Parathyroid adenoma (tissue), 2 donors: ENCODE data around the gene ERC1.

Experiments
- H2AFZ ChIP-seq: fragments of 300-600 bp; sonication (generic); one replicate; pipeline ENCODE4 v1.7.0; 2017; ENCODE audit warnings: antibody characterized with exemption, mild to moderate bottlenecking
- H3K27ac ChIP-seq: fragments of 300-600 bp; sonication (generic); one replicate; pipeline ENCODE4 v1.7.0; 2017
- H3K27me3 ChIP-seq: fragments of 300-600 bp; sonication (generic); one replicate; pipeline ENCODE4 v1.7.0; 2017; ENCODE audit warnings: low read length; ENCODE audit not compliant: control insufficient read depth, insufficient read depth
- H3K36me3 ChIP-seq: fragments of 300-600 bp; sonication (generic); one replicate; pipeline ENCODE4 v1.7.0; 2017; ENCODE audit warnings: low read length; ENCODE audit not compliant: control insufficient read depth, insufficient read depth
- H3K4me1 ChIP-seq: fragments of 300-600 bp; sonication (generic); one replicate; pipeline ENCODE4 v1.7.0; 2017; ENCODE audit warnings: control low read depth
- H3K4me2 ChIP-seq: fragments of 300-600 bp; sonication (generic); one replicate; pipeline ENCODE4 v1.7.0; 2017; ENCODE audit warnings: low read length
- H3K4me3 ChIP-seq: fragments of 300-600 bp; sonication (generic); one replicate; pipeline ENCODE4 v1.7.0; 2017; ENCODE audit warnings: low read depth, low read length
- H3K79me2 ChIP-seq: fragments of 300-600 bp; sonication (generic); one replicate; pipeline ENCODE4 v1.7.0; 2017; ENCODE audit warnings: control low read depth
- H3K9ac ChIP-seq: fragments of 300-600 bp; sonication (generic); one replicate; pipeline ENCODE4 v1.7.0; 2017; ENCODE audit warnings: mild to moderate bottlenecking
- H3K9me3 ChIP-seq: fragments of 300-600 bp; sonication (generic); one replicate; pipeline ENCODE4 v1.7.0; 2017; ENCODE audit warnings: low read length; ENCODE audit not compliant: control insufficient read depth
- CTCF ChIP-seq: fragments of 300-600 bp; sonication (generic); IDR thresholded peaks from one replicate; pipeline ENCODE4 v1.7.0; 2017; ENCODE audit warnings: antibody characterized with exemption, mild to moderate bottlenecking
- donor health status: primary hyperparathyroidism.

The ERC1 gene

GRCh38 chr12:1533602-1534304 lies 542.7 kb downstream of the ERC1 start:
- Histone ChIP-seq H3K9ac (no peak overlapping the region), H2AFZ (no peak overlapping the region), H3K4me3 (no peak overlapping the region), H3K36me3 (no peaks in the 10 kb centered on the region), H3K4me1 (peaks cover 8% of the 10 kb centered on the region), H3K79me2 (no peaks in the 10 kb centered on the region), H3K4me2 (no peak overlapping the region), H3K27ac (no peak overlapping the region), H3K27me3 (no peaks in the 10 kb centered on the region), H3K9me3 (no peaks in the 10 kb centered on the region)
- TF ChIP-seq CTCF, result no peak

GRCh38 chr12:1534748-1535147 lies 543.7 kb downstream of the ERC1 start:
- no peak overlapping the region for H3K27ac ChIP-seq
- no peaks in the 10 kb centered on the region for H3K36me3 ChIP-seq
- no peak overlapping the region for H3K9ac ChIP-seq
- H3K9me3 ChIP-seq, result no peaks in the 10 kb centered on the region
- no peak overlapping the region for H3K4me2 ChIP-seq
- no peak overlapping the region for H2AFZ ChIP-seq
- H3K79me2 ChIP-seq, result no peaks in the 10 kb centered on the region
- H3K27me3 ChIP-seq, result no peaks in the 10 kb centered on the region
- no peak overlapping the region for H3K4me3 ChIP-seq
- no peak for TF ChIP-seq CTCF
- peaks cover 8% of the 10 kb centered on the region for H3K4me1 ChIP-seq

GRCh38 chr12:1536817-1537216 lies 545.8 kb downstream of the ERC1 start:
- no peak for TF ChIP-seq CTCF
- Histone ChIP-seq H3K27me3 (no peaks in the 10 kb centered on the region), H3K9me3 (no peaks in the 10 kb centered on the region), H3K36me3 (no peaks in the 10 kb centered on the region), H3K9ac (no peak overlapping the region), H3K27ac (no peak overlapping the region), H3K4me2 (no peak overlapping the region), H3K4me1 (peaks cover 5% of the 10 kb centered on the region), H3K79me2 (no peaks in the 10 kb centered on the region), H3K4me3 (no peak overlapping the region), H2AFZ (no peak overlapping the region)

GRCh38 chr12:1539135-1539534 lies 548.1 kb downstream of the ERC1 start:
- H3K4me1 ChIP-seq, result no peaks in the 10 kb centered on the region
- H3K4me2 ChIP-seq, result no peak overlapping the region
- H3K9me3 ChIP-seq, result no peaks in the 10 kb centered on the region
- no peak overlapping the region for H2AFZ ChIP-seq
- H3K27ac ChIP-seq, result no peak overlapping the region
- no peaks in the 10 kb centered on the region for H3K79me2 ChIP-seq
- no peaks in the 10 kb centered on the region for H3K36me3 ChIP-seq
- no peak for TF ChIP-seq CTCF
- H3K27me3 ChIP-seq, result no peaks in the 10 kb centered on the region
- H3K9ac ChIP-seq, result no peak overlapping the region
- H3K4me3 ChIP-seq, result no peak overlapping the region

- no peak for TF ChIP-seq CTCF
- Histone ChIP-seq H3K9me3 (no peaks in the 10 kb centered on the region), H3K27me3 (no peaks in the 10 kb centered on the region), H3K4me3 (no peak overlapping the region), H3K9ac (no peak overlapping the region), H3K27ac (no peak overlapping the region), H3K36me3 (no peaks in the 10 kb centered on the region), H3K79me2 (peaks cover 4% of the 10 kb centered on the region), H3K4me1 (no peaks in the 10 kb centered on the region), H2AFZ (no peak overlapping the region), H3K4me2 (no peak overlapping the region)
These were observed 549.7 kb downstream of the ERC1 start for GRCh38 chr12:1540690-1541089.
